HG03039 (cell line): ENCODE data around the gene CEMIP2.
A peak's percentile ranks its signal among the peaks of the same experiment; 100 is the strongest.

ENCODE experiments used
- ATAC-seq: cut with Tn5 transposase; IDR thresholded peaks from one replicate; pipeline ENCODE4 v1.9.1; 2021; ENCODE audit warnings: mild to moderate bottlenecking, moderate library complexity; ENCODE audit not compliant: unreplicated experiment

Gene CEMIP2

GRCh38 chr9:71770170-71770569 is 1.9 kb upstream of the CEMIP2 start:
- ATAC-seq, result no peak

GRCh38 chr9:71769175-71770161 is 1.2 kb upstream of the CEMIP2 start:
- ATAC-seq, result peak; percentile 11

GRCh38 chr9:71767776-71768321 is 464 bp downstream of the CEMIP2 start:
- ATAC-seq, result no peak

- no peak for ATAC-seq
These were observed 1.0 kb downstream of the CEMIP2 start for GRCh38 chr9:71767163-71767775.

- ATAC-seq, result no peak
These were observed 1.6 kb downstream of the CEMIP2 start for GRCh38 chr9:71766663-71767062.

GRCh38 chr9:71765693-71766092 is 2.6 kb downstream of the CEMIP2 start:
- ATAC-seq, result no peak

- ATAC-seq, result no peak
These were observed 3.4 kb downstream of the CEMIP2 start for GRCh38 chr9:71764891-71765290.

GRCh38 chr9:71764463-71764862 is 3.9 kb downstream of the CEMIP2 start:
- ATAC-seq, result no peak

- no peak for ATAC-seq
These were observed 4.5 kb downstream of the CEMIP2 start for GRCh38 chr9:71763832-71764231.

- no peak for ATAC-seq
These were observed 5.2 kb downstream of the CEMIP2 start for GRCh38 chr9:71762900-71763653.

- no peak for ATAC-seq
These were observed 6.4 kb downstream of the CEMIP2 start for GRCh38 chr9:71761938-71762353.

GRCh38 chr9:71760901-71761300 is 7.4 kb downstream of the CEMIP2 start:
- no peak for ATAC-seq

GRCh38 chr9:71758785-71759184 is 9.5 kb downstream of the CEMIP2 start:
- no peak for ATAC-seq

GRCh38 chr9:71758277-71758676 is 10.0 kb downstream of the CEMIP2 start:
- ATAC-seq, result no peak

GRCh38 chr9:71756753-71757152 is 11.6 kb downstream of the CEMIP2 start:
- no peak for ATAC-seq

- ATAC-seq, result no peak
These were observed 12.4 kb downstream of the CEMIP2 start for GRCh38 chr9:71755869-71756268.

GRCh38 chr9:71755230-71755629 is 13.1 kb downstream of the CEMIP2 start:
- no peak for ATAC-seq

GRCh38 chr9:71754151-71754550 is 14.2 kb downstream of the CEMIP2 start:
- no peak for ATAC-seq

GRCh38 chr9:71752928-71753327 is 15.4 kb downstream of the CEMIP2 start:
- no peak for ATAC-seq

GRCh38 chr9:71752352-71752751 is 16.0 kb downstream of the CEMIP2 start:
- ATAC-seq, result no peak

GRCh38 chr9:71748280-71748743 is 20.0 kb downstream of the CEMIP2 start:
- ATAC-seq, result no peak
